Hematopoietic multipotent progenitor cell treated with erythropoietin and hydrocortisone succinate and interleukin-3 and kit ligand, for 17 days (in vitro differentiated cells): ENCODE results near the gene MAPK1.
A peak's percentile ranks its signal among the peaks of the same experiment; 100 is the strongest.
"Not testable (repeated sequence)": the region's sequence is repeated elsewhere in the genome, so short reads cannot be mapped to it uniquely, and the experiment has no call there.

ENCODE experiments used
- DNase-seq: peaks from one replicate; pipeline ENCODE4 v3.0.0-alpha.2; 2015; ENCODE audit warnings: low spot score

Gene MAPK1

DNA sequence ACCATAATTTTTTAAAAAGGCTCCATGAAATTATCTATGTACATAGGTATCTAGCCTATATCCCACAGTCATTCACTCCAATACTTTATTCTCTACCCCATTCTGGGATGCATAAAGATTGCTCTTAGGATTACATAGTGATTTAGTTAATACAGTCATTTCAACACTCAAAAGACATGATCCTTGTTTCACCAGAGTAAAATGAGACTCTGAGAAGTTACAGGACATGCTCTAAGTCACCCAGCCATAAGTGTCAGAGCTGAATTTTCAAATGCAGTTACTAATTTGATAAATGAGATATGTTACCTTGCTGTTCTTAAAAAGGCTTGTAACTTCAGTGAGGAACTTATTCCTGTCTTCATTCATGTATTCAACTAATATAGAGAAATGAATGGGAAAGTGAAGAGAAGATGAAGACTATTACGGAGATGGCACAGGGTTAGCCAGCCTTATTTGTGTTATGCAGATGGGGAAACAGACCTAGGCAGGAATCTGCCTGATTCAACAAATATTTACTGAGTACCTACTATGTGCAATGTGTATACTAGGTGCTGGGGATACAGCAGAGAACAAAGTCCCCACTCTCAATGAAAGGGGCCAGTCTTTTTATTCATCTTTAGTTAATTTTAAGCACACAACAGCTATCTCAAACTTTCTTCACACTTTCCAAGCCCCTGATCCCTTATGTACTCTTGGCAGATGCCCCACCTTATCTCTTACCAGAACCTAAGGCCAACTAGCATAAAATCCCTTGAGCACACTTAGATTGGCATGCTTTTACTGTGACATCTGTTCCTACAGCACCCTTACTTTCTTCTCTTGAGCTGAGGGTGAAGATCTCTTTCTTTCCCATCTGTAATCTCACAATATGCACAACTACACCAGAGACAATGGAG is 21.6 kb downstream of the MAPK1 start:
- DNase-seq, result no peak

DNA sequence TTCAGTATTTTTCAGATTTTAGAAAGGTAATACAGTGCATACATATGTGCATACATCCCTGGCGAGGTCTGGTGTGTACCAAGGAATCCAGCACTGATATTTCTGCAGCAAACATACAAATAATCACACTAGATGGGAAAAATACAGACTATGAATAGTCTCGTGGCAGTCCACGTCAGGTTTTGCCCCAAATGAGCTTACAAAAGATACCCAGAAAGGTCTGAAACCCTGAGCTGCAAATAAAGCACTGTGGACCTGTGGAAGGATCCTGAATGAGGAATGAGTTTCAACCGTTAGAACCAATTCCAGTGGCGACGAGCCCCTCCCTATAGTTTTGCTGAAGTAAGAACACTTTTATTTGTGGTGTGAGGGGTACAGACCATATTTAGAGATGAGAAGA is 24.5 kb downstream of the MAPK1 start:
- no peak for DNase-seq

DNA sequence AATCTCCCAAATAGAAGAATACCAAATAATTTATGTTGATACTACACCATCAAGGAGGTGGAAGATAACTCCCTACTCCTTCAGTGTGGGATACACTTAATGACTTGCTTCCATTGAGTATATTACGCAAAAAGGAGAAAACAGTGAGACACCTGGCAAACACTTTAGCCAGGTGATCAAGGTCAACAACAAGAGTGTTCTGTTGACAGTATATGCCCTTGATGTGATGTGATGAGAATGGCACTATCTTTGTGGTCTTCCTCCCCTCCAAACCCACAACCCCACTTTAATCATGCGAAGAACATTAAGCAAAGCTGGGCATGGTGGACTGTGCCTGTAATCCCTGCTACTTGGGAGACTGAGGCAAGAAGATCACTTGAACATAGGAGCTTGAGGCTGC is 26.0 kb downstream of the MAPK1 start:
- no peak for DNase-seq

DNA sequence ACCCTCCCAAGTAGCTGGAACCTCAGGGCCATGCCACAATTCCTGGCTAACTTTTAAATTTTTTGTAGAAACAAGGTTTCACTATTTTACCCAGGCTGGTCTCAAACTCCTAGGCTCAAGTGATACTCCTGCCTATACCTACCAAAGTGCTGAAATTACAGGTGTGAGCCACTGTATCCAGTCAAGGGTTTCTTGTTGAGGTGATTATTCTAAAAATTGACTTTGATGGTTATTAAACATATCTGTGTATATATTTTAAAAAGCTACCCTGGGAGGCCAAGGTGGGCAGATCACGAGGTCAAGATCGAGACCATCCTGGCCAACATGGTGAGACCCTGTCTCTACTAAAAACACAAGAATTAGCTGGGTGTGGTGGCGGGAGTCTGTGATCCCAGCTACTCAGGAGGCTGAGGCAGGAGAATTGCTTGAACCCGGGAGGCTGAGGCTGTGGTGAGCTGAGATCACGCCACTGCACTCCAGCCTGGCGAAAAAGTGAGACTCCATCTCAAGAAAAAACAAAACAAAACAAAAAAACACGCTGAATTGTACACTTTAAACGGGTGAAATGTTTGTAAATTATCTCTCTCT is 27.1 kb downstream of the MAPK1 start:
- no peak for DNase-seq

DNA sequence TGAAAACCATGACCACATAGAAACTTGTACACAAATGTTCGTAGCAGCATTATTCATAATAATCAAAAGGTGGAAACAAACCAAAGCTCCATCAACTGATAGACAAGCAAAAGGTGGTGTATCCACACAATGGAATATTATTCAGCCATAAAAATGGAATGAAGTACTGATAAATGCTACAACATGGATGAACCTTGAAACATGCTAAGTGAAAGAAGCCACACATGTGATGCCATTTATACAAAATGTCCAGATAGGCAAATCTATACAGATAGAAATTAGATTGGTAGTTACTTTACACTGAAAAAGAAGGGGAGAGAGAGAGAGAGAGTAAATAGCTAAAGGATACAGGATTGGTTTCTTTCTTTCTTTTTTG is 27.7 kb downstream of the MAPK1 start:
- no peak for DNase-seq

DNA sequence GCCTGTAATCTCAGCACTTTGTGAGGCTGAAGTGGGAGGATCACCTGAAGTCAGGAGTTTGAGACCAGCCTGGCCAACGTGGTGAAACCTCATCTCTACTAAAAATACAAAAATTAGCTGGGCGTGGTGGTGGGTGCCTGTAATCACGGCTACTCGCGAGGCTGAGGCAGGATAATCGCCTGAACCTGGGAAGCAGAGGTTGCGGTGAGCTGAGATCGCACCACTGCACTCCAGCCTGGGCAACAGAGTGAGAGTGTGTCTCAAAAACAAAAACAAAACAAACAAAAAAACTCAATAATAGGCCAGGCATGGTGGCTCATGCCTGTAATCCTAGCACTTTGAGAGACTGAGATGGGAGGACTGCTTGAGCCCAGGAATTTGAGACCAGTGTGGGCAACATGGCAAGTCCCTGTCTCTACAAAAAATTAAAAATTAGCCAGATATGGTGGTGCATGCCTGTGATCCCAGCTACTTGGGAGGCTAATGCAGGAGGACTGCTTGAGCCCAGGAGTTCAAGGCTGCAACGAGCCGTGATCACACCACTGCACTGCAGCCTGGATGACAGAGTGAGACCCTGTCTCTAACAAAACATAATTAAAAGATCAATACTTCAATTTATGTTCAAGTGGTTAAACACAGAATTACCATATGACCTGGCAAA is 28.2 kb downstream of the MAPK1 start:
- not testable (repeated sequence) for DNase-seq

DNA sequence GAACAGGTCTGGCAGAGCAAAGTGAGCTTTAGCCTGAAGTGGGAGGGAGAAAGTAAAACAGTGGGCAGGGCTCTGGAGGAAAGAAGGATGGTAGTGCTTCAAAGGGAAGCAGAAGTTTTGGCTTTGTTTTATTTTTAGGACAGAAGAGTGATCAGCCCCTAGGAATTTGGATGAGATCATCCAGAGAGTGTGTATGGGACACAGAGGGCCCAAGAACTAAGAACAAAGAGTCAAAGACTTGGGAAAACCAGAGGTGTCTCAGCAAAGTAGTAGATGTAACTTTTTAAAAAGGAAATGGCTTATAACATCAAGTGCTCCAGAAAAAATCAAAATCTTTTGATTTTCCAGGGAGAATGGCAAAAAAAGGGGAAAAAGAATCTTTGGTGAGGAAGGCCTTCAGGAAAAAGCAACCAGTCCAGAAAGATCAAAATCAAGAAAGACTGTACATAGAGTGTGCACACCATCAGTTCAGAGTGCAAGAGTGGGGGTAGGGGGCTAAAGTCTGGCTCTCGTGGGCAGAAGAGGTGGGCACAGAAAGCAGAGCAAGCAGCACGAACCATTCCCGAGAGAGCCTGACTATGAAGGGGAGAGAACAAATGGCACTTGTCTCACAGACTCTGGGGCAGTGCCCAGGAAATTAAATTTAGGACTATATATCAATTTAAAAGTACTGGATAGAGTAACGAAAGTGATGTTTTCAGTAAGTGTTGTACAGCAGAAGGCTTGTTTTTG is 30.0 kb downstream of the MAPK1 start:
- no peak for DNase-seq

DNA sequence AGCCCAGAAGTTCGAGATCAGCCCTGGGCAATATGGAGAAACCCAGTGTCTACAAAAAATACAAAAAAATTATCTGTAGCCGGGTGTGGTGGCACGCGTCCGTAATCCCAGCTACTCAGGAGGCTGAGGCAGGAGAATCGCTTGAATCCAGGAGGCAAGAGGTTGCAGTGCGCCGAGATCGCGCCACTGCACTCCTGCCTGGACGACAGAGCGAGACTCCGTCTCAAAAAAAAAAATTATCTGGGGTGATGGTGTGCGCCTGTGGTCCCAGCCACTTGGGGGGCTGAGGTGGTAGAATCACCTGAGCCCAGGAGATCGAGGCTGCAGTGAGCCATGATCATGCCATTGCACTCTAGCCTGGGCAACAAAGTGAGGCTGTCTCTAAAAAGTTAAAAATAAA is 31.0 kb downstream of the MAPK1 start:
- not testable (repeated sequence) for DNase-seq

DNA sequence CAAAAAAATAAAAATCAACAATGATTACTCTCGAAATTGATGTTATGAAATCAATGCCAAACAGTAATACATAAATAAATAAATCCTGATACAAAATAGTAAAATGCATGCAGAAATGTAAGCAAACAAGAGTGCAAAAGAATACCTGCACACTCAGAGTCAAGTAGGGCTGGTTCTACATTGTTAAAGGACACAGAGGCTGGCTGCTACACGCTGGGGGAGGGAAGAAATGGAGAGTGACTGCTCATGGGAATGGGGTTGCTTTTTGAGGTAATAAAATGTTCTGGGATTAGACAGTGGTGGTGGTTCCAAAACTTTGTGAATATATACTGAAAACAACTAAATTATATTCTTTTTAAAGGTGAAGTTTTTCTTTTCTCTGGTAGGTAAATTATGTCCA is 32.1 kb downstream of the MAPK1 start:
- no peak for DNase-seq

DNA sequence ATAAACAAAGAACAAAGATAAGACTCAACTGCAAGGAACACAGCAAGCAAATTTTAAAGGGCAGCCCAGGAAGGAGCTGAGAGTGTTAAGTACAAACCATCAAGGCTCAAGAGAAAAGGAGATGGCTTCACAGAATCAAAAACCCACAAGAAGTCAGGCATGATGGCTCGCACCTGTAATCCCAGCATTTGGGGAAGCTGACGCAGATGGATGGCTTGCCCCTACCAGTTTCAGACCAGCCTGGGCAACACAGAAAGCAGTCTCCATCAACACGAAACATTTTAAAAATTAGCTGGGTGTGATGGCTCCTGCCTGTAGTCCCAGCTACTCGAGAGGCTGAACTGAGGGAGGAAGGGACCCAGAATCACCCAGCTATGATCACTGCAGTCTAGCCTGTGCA is 32.6 kb downstream of the MAPK1 start:
- no peak for DNase-seq

DNA sequence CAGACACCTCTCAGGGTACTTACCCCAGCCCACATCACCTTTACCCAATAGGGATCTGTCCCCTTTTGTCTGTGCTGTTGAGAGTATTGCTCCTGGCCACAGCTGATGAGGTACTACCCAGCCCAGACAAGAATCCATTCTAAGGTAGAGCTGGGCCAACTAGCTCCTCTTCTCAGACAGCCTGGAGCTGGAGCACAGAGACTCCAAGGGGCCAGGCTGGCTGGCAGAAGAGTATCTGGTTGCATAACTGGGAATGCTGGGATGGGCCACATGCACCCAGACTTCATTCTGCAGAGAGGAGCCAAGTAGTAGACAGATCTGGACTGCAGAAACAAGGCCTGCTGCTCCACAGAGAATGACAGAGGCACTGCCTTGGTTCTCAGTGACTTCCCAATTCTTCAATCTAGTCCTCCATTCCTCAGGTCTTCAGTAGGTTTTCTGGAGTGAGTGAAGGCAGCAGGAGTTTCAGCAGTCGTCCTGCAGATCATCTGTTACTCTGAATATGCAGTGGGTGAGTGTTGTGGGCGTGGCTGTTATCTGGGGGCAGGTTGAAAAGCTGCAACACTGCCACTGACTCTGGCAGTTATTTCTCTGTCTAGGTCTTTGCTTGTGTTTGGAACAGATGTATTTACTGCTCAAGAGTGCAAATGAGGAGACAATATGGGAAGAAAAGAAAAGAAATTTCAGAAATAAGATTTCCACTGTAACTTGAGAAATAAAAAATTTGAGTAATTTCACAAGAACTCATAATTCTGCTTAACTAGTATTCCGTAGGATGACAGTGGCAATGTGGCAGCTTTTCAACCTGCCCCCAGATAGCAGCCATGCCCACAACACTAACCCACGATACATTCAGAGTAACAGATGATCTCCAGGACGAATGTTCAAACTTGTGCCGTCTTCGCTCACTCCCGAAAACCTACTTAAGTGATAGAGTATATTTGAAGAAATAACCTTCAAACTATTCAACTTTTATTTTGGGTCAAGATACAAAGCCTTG is 34.9 kb downstream of the MAPK1 start:
- DNase-seq, result peak; percentile 53

DNA sequence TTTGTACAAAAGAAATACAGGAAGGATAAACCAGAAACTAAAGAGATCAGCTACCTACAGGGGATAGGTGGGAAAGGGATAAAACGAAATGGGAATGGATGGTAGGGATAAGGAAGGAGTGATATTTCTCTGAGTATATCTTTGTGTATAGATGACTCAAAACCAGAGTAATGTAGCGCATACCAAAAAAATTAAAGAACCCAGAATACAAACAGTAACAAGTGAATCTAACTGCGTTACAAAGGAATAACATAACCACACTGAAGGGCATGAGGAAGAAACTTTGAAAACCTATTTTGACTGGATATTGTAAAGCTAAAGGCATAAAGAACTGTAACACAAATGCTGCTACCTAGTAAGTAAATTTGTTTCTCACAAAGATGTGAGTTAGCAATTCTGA is 37.9 kb downstream of the MAPK1 start:
- no peak for DNase-seq

DNA sequence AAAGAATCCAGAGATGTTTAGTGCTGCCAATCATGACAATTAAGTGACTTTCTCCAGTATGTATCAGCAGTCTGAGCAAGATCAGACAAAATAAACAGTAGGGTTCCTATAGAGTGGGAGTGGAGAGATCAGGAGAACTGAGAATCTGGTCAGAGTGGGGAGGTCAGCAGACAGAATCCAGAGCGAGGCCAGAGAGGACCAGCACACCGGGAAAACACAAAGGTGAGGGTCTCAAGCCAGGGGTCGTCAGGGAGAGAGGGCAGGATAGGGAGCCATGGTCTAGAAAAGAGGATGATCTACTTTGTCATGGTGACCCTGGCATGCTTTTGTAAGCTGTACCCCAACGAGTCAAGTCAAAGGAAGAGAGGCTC is 39.2 kb downstream of the MAPK1 start:
- no peak for DNase-seq

DNA sequence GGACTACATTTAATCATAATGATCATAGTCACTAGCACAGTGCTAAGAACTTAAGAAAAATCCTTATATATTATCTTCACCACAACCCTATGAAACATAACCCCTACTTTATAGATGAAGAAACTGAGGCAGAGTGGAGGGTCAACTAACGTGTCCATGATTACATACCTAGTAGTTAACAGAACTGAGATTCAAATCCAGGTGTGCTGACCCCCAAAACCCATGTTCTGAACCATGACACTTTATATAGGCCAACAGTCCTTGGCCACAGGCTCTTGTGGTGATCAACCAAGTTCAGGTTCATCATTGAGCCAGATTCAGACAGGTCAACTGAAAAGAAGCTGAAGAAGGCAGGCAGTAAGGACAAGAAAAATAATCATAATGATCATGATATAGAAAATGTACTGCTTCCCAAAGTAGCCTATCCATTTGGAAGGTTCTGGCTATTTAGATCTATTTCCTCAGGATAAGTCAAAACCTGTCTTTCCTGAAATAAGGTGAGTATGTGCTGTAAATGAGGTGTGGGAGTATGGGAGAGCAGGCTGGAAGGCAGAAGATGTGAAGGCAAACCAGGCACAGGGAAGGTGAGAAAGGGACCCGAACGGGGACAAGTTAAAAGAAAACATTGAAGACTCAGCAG is 39.7 kb downstream of the MAPK1 start:
- DNase-seq, result no peak

DNA sequence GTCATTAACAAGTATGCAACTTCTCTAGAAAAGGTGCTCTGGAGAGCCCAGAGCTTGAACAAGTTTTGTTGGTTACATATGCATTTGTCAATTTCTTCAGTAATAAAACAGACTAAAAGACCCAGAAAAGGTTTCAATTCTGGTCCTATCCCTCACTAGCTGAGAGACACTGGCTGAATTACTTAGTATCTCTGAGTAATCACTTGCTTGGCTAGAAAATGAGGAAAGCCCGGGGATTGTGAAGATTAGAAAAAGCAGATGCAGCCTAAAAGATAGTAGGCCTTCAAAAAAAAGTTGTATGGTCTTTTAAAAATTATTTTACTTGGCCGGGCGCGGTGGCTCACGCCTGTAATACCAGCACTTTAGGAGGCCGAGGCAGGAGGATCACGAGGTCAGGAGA is 41.2 kb downstream of the MAPK1 start:
- DNase-seq, result no peak

DNA sequence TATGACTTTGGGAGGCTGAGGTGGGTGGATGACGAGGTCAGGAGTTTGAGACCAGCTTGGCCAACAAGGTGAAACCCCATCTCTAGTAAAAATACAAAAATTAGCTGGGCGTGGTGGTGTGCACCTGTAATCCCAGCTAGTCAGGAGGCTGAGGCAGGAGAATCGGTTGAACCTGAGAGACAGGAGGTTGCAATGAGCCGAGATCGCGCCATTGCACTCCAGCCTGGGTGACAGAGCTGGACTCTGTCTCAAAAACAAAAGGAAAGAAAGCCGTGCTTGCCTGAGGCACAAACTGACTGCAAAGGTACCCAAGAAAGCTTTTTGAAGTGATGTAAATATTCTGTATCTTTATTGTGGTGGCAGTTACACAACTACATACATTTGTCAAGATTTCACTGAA is 42.5 kb downstream of the MAPK1 start:
- DNase-seq, result not testable (repeated sequence)

DNA sequence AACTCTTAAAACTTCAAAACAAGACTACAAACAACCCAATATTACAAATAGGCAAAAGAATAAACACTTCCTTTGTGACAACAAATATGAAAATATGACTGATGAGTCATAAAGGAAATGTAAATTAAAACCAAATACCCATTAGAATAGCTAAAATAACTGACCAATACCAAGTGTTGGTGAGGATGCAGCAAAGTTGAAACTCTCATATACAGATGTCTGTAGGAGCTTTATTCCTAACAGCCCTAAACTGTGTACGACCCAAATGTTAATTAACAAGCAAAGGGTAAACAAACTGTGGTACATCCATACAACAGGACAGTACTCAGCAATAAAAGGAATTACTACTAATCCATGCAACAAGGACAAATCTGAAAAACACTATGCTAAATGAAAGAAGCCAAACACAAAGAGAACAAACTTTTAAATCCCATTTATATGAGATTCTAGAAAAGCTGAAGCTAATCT is 43.0 kb downstream of the MAPK1 start:
- DNase-seq, result no peak

DNA sequence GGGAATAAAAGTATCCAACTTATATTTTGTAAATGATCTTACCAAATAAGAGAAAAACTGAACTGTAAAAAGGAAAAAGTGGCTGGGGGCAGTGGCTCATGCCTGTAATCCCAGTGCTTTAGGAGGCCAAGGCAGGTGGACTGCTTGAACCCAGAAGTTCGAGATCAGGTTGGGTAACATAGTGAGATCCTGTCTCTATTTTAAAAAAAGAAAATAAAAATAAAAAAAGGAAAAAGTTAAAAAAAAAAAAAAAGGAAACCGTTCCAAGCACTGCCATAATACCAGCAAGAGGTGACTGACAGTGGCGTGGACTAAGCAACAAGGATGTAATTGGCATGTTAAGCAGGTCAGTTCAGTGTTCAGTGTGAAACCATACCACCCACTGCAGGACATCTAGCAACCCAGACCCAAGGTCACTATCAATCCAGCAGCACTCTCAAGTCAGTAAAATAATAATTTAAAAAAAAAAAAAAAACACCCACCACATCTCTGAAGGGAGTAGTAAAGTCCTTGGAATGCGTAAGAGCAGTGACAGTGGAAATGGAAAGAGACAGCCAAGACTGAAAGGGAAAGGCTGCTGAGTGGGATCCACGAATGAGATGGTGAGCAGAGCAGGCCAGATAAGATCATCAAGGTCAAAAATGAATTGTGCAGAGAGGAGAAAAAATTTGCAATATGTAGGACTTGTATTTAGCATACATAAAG is 43.6 kb downstream of the MAPK1 start:
- DNase-seq, result no peak

DNA sequence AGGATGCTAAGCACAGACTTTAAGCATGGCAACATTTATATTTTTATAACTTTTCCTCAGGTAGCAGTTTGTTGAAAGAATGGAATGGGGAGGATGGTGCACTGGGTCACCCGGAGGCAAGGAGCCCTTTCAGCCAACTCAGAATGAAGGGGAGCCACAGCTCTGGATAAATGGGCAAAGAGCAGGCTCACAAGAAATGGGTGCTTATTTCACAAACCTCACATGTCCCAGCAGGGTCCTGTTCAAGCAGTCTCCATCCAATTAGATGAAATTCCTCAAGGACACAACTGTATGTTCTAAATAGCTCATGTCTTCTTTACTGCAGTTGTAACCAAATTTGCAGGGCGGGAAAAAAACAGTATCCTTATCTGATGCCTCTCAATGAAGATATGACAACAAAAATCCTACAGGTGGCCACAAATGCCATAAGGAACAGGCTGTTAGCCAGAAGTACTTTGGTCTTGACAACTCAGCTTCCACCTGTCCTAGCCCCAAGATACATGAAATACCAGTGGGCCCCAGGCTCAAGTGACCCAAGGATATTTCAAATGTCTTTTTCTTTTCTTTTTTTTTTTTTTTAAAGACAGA is 48.2 kb downstream of the MAPK1 start:
- no peak for DNase-seq
